Measurements from ENCODE around the gene NAGPA. TPM values are rescaled to one million over a fixed set of nuclear protein-coding genes. Genes with fewer than 3 reads are reported as not detected.

Gene NAGPA
- total RNA-seq, 1 donor from 2014 or later: 6.6 TPM

DNA sequence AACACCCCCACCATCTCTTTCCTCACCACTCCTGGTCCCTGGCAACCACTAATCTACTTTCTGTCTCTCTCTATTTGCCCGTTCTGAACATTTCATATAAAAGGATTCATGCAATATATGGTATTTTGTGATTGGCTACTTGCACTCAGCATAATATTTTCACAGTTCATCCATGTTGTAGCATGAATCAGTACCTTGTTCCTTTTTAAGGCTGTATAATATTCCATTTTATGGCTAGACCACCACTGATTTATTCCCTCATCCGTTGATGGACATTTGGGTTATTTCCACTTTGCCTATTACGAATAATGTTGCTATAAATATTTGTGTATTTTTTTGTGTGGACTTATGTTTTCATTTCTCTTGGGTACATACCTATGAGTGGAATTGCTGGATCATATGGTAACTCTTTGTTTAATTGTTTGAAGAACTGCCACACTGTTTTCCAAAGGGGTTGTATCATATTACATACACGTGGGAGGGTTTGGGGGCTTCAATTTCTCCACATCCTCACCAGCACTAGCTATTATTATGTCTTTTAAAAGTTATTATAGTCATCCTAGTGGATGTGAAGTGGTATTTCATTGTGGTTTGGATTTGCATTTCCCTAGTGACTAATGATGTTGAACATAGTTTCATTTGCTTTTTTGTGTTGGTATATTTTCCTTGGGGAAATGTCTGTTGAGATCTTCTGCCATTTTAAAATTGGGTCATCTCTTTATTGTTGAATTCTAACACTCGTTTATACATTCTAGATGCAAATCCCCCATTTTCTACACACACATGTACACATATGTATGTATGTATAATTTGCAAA lies 49.4 kb downstream of the NAGPA start:
- Histone ChIP-seq H3K4me1 (peaks cover 23% of the 10 kb centered on the region), H3K4me3 (no peak overlapping the region), H3K27ac (replicated peaks) (no peak overlapping the region), H3K27me3 (ENCODE audit: low read depth) (peaks cover 25% of the 10 kb centered on the region), H3K36me3 (no peaks in the 10 kb centered on the region), H3K9me3 (replicated peaks) (peaks cover 20% of the 10 kb centered on the region)
- DNase-seq: no peak
- intact Hi-C loops (cut with micrococcal nuclease): no loop called here
- TF ChIP-seq, protein P1, sequence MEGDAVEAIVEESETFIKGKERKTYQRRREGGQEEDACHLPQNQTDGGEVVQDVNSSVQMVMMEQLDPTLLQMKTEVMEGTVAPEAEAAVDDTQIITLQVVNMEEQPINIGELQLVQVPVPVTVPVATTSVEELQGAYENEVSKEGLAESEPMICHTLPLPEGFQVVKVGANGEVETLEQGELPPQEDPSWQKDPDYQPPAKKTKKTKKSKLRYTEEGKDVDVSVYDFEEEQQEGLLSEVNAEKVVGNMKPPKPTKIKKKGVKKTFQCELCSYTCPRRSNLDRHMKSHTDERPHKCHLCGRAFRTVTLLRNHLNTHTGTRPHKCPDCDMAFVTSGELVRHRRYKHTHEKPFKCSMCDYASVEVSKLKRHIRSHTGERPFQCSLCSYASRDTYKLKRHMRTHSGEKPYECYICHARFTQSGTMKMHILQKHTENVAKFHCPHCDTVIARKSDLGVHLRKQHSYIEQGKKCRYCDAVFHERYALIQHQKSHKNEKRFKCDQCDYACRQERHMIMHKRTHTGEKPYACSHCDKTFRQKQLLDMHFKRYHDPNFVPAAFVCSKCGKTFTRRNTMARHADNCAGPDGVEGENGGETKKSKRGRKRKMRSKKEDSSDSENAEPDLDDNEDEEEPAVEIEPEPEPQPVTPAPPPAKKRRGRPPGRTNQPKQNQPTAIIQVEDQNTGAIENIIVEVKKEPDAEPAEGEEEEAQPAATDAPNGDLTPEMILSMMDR (IDR thresholded peaks at IDR 0.05; ENCODE audit: borderline replicate concordance): no peak

- peaks cover 15% of the 10 kb centered on the region for H3K4me1 ChIP-seq
- intact Hi-C loops (cut with micrococcal nuclease): no loop called here
- H3K9me3 ChIP-seq (replicated peaks): peaks cover 20% of the 10 kb centered on the region
- H3K4me3 ChIP-seq: peak overlapping the region; percentile 56
- TF ChIP-seq, protein P1 (IDR thresholded peaks at IDR 0.05; ENCODE audit: borderline replicate concordance): no peak
- peak; percentile 74 for DNase-seq
- no peaks in the 10 kb centered on the region for H3K36me3 ChIP-seq
- peak overlapping the region; percentile 91 for H3K27ac ChIP-seq (replicated peaks)
- peaks cover 4% of the 10 kb centered on the region for H3K27me3 ChIP-seq (ENCODE audit: low read depth)
Measured at GRCh38 chr16:4982056-4982867, 51.5 kb downstream of the NAGPA start.

GRCh38 chr16:4981473-4981872 lies 52.3 kb downstream of the NAGPA start:
- Histone ChIP-seq H3K4me3 (peak overlapping the region; percentile 56), H3K4me1 (peaks cover 15% of the 10 kb centered on the region), H3K27me3 (ENCODE audit: low read depth) (no peaks in the 10 kb centered on the region), H3K9me3 (replicated peaks) (peaks cover 20% of the 10 kb centered on the region), H3K36me3 (no peaks in the 10 kb centered on the region), H3K27ac (replicated peaks) (peak overlapping the region; percentile 91)
- intact Hi-C loops (cut with micrococcal nuclease): no loop called here
- no peak for DNase-seq
- TF ChIP-seq, protein P1 (IDR thresholded peaks at IDR 0.05; ENCODE audit: borderline replicate concordance): no peak

DNA sequence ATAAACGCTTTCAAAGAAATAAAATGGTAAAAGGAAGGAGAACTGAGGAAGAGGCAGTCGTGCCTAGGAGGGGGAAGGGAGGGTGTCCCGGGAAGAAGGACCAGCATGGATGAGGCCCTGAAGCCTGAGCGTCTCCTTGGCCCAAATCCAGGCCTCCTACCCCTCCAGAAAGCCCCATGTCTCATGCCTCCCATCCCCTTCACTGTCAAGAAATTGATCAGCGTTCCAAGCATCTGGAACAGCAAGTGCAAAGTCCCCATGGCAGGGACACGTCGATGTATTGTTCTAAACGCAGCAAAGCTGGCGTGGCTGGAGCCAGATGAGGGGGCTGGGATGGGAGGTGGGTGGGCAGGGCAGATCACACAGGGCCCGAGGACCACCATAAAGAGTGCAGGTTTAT lies 53.0 kb downstream of the NAGPA start:
- TF ChIP-seq, protein P1 (IDR thresholded peaks at IDR 0.05; ENCODE audit: borderline replicate concordance): no peak
- intact Hi-C loops (cut with micrococcal nuclease): no loop called here
- H3K4me3 ChIP-seq: no peak overlapping the region
- no peak overlapping the region for H3K27ac ChIP-seq (replicated peaks)
- no peaks in the 10 kb centered on the region for H3K27me3 ChIP-seq (ENCODE audit: low read depth)
- H3K4me1 ChIP-seq: peaks cover 15% of the 10 kb centered on the region
- peaks cover 20% of the 10 kb centered on the region for H3K9me3 ChIP-seq (replicated peaks)
- DNase-seq: no peak
- H3K36me3 ChIP-seq: no peaks in the 10 kb centered on the region

- DNase-seq: no peak
- Histone ChIP-seq H3K4me1 (peaks cover 15% of the 10 kb centered on the region), H3K36me3 (no peaks in the 10 kb centered on the region), H3K27me3 (ENCODE audit: low read depth) (no peaks in the 10 kb centered on the region), H3K9me3 (replicated peaks) (peaks cover 17% of the 10 kb centered on the region), H3K27ac (replicated peaks) (no peak overlapping the region), H3K4me3 (no peak overlapping the region)
- TF ChIP-seq, protein P1 (IDR thresholded peaks at IDR 0.05; ENCODE audit: borderline replicate concordance): no peak
- intact Hi-C loops (cut with micrococcal nuclease): no loop called here
Measured at GRCh38 chr16:4979736-4980660, 53.7 kb downstream of the NAGPA start.
